ENCODE measurements around the gene OLA1.

Gene OLA1

GRCh38 chr2:174176898-174177297 is 71.4 kb downstream of the OLA1 start:
- DNase-seq, result no peak

DNA sequence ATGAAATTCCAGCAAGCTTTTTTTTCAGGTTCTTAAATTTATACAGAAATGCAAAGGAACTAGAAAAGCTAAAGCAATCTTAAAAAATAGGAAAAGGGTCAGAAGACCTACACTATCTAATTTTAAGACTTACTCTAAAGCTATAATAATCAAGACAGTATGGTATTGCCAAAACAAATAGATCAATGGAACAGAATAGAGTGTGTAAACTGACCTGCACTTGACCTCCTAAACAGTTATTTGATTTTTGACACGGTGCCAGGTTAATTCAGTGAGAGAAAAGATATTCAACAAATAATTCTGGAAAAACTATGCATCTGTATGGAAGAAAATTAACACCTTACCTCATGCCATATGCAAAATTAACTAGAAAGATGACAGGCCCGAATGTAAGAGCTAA is 73.6 kb downstream of the OLA1 start:
- no peak for DNase-seq

DNA sequence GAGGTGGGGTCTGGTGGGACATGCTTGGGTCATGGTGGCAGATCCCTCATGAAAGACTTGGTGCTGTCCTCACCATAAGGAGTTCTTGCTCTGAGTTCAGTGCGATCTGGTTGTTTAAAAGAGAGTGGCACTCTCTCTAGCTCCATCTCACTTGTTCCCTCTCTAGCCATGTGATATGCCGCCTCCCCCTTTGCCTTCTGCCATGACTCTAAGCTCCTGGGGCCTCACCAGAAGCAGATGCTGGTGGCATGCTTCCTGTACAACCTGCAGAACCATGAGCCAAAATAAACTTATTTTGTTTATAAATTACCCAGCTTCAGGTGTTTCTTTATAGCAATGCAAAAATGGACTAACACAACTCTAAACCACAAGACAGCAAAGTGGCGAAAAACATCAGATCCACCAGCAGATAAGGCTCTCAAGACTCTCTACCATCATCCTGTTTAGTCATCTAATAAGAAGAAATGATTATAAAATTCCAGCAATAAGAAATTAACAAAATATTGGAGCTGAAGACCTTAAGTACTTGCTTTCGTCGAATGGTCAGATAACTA is 75.5 kb downstream of the OLA1 start:
- DNase-seq, result no peak

DNA sequence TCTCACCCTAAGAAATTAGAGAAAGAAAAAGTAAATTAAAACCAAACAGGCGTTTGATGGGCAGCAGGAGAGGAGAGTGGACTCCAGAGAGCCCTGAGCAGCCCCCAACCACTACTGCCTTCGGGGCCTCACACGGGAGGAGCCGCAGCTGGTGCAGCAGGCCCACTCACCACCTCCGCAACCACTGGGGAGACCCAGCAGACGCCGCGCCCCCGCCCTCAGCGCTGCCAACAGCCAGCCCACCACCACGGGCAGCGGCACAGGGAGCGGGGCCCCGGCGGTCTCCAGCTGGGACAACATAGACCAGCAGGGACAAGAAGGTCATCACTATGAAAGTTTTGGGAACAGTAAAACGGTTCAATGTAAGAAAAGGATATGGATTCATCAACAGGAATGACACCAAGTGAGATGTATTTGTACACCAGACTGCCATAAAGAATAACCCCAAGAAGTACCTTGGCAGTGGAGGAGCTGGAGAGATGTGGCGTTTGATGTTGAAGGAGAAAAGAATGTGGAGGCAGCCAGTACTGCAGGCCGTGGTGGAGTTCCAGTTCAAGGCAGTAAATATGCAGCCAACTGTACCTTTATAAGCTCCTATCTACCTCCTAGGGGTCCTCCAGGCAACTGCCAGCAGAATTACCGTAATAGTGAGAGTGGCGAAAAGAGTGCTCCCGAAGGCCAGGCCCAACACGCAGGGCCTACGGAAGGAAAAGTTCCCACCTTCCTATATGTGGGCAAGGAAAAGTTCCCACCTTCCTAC is 76.5 kb downstream of the OLA1 start:
- no peak for DNase-seq

DNA sequence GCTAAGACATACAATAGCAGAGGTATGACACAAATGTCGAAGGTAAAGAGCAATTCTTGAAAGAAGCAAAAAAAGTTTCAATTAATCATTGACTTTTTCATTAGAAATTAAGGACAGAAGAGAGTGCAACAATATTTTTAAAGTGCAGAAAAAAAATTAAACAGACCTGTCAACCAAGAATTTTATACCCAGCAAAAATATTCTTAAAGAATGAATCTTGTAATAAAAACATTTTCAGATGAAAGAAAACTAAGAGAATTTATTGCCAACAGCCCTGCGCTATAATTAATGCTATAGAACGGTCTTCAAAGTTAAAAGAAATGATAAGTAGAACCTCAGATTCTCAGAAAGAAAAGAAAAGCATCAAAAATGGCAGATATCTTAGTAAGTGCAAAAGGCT is 79.0 kb downstream of the OLA1 start:
- DNase-seq, result no peak

GRCh38 chr2:174166261-174166660 is 82.1 kb downstream of the OLA1 start:
- no peak for DNase-seq

- DNase-seq, result no peak
Observed at GRCh38 chr2:174161490-174161889, 86.8 kb downstream of the OLA1 start.

- DNase-seq, result peak; percentile 4 to 17
Observed at GRCh38 chr2:174158003-174158402, 90.3 kb downstream of the OLA1 start.

GRCh38 chr2:174157053-174157452 is 91.3 kb downstream of the OLA1 start:
- DNase-seq, result no peak

DNA sequence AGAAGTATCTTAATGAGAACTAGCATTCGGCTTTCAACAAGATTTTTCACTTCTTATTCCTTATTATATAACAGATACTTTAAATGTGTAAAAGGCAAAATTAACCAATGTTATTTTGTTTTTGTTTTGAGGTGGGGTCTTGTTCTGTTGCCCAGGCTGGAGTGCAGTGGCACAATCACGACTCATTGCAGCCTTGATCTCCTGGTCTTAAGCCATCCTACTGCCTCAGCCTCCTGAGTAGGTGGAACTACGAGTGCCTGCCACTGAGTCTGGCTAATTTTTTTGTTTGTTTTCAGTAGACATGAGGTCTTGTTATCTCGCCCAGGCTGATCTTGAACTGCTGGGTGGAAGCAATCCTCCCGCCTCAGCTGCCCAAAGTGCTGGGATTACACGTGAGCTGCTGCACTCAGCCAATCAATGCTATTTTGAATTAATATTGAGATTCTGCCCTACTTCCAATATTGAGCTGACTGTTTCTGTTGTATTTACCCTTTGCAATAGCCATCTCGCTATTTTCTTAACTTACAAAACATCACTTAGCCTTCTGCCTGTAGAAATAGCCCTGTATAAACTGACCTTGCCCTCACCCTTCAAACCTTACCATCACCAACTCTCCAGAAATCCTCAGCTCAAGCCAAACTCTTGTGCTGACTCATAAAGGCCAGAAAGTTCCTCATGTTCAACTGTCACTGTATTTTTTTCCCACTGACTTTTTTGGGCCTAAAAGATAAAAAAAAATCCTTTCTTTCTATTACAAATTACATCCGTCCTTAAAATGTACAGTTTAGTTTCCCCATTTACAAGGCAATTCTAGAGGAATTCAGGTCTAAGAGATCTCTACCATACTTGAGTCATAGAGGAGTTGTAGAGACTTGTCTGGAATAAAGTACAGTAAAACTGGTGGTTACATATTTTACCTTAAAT is 94.3 kb downstream of the OLA1 start:
- DNase-seq, result no peak

GRCh38 chr2:174149530-174149929 is 98.8 kb downstream of the OLA1 start:
- no peak for DNase-seq

- no peak for DNase-seq
Observed at GRCh38 chr2:174148833-174149232, 99.5 kb downstream of the OLA1 start.

DNA sequence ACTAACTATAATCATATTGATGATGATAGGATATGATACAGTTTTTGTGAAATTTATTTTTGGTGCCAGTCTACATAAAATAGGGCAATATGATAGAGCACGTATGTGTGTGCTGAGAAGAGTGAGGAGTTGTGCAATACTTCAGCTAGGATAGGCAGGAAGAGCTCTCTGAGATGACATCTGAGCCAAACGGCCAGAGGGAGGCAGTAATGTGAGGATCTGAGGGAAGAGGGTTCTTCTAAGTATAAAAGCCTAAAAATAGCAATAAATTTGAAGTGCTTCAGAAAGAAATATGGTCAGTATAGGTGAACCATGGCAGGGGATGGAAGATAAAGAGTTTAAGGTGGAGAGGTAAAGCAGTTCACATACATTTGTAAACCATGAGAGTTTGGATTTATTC is 102.5 kb downstream of the OLA1 start:
- DNase-seq, result no peak

DNA sequence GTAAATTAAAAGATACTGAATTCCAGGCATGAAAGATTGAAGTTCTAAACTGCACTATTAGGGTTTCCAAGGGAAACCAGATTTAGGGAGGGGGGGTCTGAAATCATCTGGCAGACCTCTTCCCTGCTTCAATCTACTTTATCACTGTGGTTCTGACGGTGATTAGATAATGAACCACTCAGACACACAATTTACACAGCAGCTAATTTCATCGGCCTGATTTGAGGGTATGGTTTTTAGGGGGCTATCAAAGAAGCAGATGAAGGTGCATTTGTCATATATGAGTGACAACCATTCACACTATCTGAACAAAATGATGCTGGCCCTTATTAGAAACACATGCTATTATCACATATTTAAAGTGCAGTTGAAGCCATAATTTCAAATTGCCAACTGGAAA is 106.0 kb downstream of the OLA1 start:
- DNase-seq, result no peak

- no peak for DNase-seq
Observed at GRCh38 chr2:174138161-174138560, 110.2 kb downstream of the OLA1 start.

DNA sequence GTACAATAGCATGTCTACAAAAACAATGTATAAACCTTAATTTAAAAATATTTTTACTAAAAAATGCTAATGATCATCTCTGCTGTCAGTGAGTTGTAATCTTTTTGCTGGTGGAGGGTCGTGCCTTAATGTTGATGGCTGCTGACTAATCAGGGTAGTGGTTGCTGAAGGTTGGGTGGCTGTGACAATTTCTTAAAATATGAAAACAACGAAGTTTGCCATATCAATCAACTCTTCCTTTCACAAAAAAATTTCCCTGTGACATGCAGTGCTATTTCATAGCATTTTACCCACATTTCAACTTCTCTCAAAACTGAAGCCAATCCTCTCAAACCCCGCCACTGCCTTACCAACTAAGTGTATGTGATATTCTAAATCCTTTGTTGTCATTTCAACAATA is 112.4 kb downstream of the OLA1 start:
- DNase-seq, result no peak

GRCh38 chr2:174125090-174125489 is 123.2 kb downstream of the OLA1 start:
- DNase-seq, result no peak

DNA sequence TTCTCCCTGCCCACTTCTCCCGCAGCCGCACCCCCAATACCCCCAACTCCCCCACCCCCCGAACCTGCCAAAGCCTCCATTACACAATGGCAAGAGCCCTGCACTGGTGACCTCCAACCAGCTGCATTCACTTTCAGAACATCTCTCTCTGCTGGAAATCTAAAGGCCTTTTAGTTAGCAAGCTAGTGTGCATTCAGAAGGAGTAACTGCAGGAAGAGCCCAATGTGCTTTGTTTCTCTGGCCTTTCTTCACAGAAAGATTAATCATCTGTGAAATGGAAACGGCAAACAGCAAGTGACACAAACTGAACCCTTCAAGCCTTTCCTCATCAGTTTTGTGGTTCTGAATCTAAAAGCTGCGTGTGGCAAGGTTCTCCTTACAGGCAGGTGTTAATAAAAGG is 124.2 kb downstream of the OLA1 start:
- DNase-seq, result no peak

GRCh38 chr2:174122185-174122584 is 126.1 kb downstream of the OLA1 start:
- no peak for DNase-seq

GRCh38 chr2:174121612-174122011 is 126.7 kb downstream of the OLA1 start:
- no peak for DNase-seq

GRCh38 chr2:174121175-174121574 is 127.2 kb downstream of the OLA1 start:
- no peak for DNase-seq

DNA sequence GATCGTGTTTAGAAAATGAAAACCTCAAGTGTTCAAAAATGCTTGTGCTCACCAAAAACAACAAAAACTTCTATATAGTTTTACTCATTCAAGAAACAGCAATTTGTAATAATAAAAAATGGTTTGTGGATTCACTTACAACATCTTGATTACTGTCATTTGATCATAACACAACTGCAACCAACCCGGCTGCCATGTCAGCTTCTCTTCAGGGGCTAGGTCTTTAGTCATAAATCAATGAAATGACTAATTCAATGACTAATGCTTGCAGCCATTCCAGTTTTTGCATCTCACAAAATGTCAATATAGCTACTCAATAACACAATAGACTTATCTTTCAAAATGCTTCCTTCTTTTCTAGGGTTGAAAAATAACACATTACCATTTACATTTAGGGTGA is 128.0 kb downstream of the OLA1 start:
- DNase-seq, result peak; percentile 33 to 43

GRCh38 chr2:174117951-174118930 is 130.1 kb downstream of the OLA1 start:
- DNase-seq, result no peak

Measured in activated CD4-positive, alpha-beta T cell treated with anti-CD3 and anti-CD28 coated beads, Interleukin-2, amount 50 U/mL, for 48 hours (primary cell).